Kidney (tissue), 14 donors: ENCODE data around the gene TRIM13. TPM values are rescaled to one million over a fixed set of nuclear protein-coding genes. Genes with fewer than 3 reads are reported as not detected.
A peak's percentile ranks its signal among the peaks of the same experiment; 100 is the strongest.

Experiments used
- DNase-seq, 5 donors: peaks; one replicate each; pipeline ENCODE4 v3.0.0-alpha.2; 2013 to 2020
- FAIRE-seq: peaks from 2 replicates; lab custom pipeline; 2012; peaks lifted over from hg19 to GRCh38; lab: Jason Lieb, UNC
- H3K27ac ChIP-seq, 2 donors: one replicate each; pipeline ENCODE4 v1.7.0; 2013; ENCODE audit warnings: low read depth in 2 of 2, low read length in 2 of 2, inconsistent platforms in 1 of 2
- H3K27me3 ChIP-seq: one replicate; pipeline ENCODE4 v1.7.1; 2013; ENCODE audit warnings: low read length, inconsistent platforms; ENCODE audit not compliant: control insufficient read depth, insufficient read depth
- H3K36me3 ChIP-seq, 3 donors: one replicate each; pipeline versions ENCODE4 v1.7.0 to v1.7.1; 2013; ENCODE audit warnings: low read length in 3 of 3, control low read depth in 1 of 3, inconsistent platforms in 1 of 3; ENCODE audit not compliant: insufficient read depth in 3 of 3, control insufficient read depth in 2 of 3
- H3K4me1 ChIP-seq, 3 donors: one replicate each; pipeline versions ENCODE4 v1.7.0 to v1.7.1; 2013; ENCODE audit warnings: low read length in 3 of 3, inconsistent platforms in 1 of 3, low read depth in 1 of 3; ENCODE audit not compliant: control insufficient read depth in 2 of 3, insufficient read depth in 2 of 3
- H3K4me3 ChIP-seq, 3 donors: one replicate each; pipeline versions ENCODE4 v1.7.0 to v1.8.1; 2013; ENCODE audit warnings: low read length in 3 of 3, control low read depth in 1 of 3, inconsistent platforms in 1 of 3
- H3K9ac ChIP-seq, 3 donors: one replicate each; pipeline versions ENCODE4 v1.7.0 to v1.7.1; 2013; ENCODE audit warnings: low read length in 3 of 3, control low read depth in 1 of 3, inconsistent platforms in 1 of 3
- H3K9me3 ChIP-seq, 3 donors: one replicate each; pipeline versions ENCODE4 v1.7.0 to v1.7.1; 2013; ENCODE audit warnings: low read length in 3 of 3, control low read depth in 1 of 3, inconsistent platforms in 1 of 3; ENCODE audit not compliant: control insufficient read depth in 2 of 3, insufficient read depth in 1 of 3
- CTCF ChIP-seq: IDR thresholded peaks from 3 replicates; pipeline ENCODE4 v1.5.1; 2012; ENCODE audit warnings: mild to moderate bottlenecking, moderate library complexity, borderline replicate concordance; ENCODE audit not compliant: insufficient read depth; ENCODE audit errors: extremely low read depth
- intact Hi-C: fragments of 100-400 bp; cut with DNase I; formaldehyde crosslinking; loops from one replicate; pipeline ENCODE4 v1.11.1; 2022
- polyA plus RNA-seq: library from polyadenylated mRNA; stranded (reverse); fragments of 350-450 nt; fragmentation: Illumina TruSeq; extraction: RNeasy Lipid Tissue Mini Kit (QIAGEN cat#74804); gene quantifications from one replicate; pipeline ENCODE4 v1.2.3, GENCODE V29; 2014; ENCODE audit warnings: low read depth, low replicate concordance; ENCODE audit not compliant: insufficient read depth
- total RNA-seq: library from RNA; stranded (reverse); fragmentation: NEBNext Ultra II Directional; extraction: Animal tissue kit (Norgen Biotek cat#: 25700); gene quantifications from one replicate; pipeline ENCODE4 v1.2.1, GENCODE V29; 2021
- donor health status: control.
- donor health status: control.
- donor health status: control.
- donor health status: control.
- donor health status: control.
- donor health status: DM: yes; HTN: yes; CAD: no.
- donor health status: Normal renal cell carcinoma (clear cell type).

Gene TRIM13
- total and polyA plus RNA-seq, 2 donors from 2014 or later: 28.2 to 29.9 TPM

GRCh38 chr13:49996161-49996915 is 504 bp upstream of the TRIM13 start:
- FAIRE-seq (no peak), DNase-seq (peak; percentile 92 to 98 (median 96))
- H3K9me3 ChIP-seq: no peaks in the 10 kb centered on the region
- peaks cover 3 to 23% (median 11%) of the 10 kb centered on the region in 3 donors for H3K4me1 ChIP-seq
- H3K36me3 ChIP-seq: peaks cover 0 to 9% (median 4%) of the 10 kb centered on the region in 3 donors
- TF ChIP-seq CTCF: no peak
- peak overlapping the region; percentile 51 to 78 (median 77) for H3K4me3 ChIP-seq
- H3K27me3 ChIP-seq: no peaks in the 10 kb centered on the region
- peak overlapping the region; percentile 83 to 86 for H3K27ac ChIP-seq
- intact Hi-C loops: no loop called here
- H3K9ac ChIP-seq: peak overlapping the region in 2 of 3 donors; percentile 43 to 83

- Histone ChIP-seq H3K36me3 (peaks cover 0 to 9% (median 4%) of the 10 kb centered on the region in 3 donors), H3K9ac (peak overlapping the region; percentile 81 to 89 (median 87)), H3K27me3 (no peaks in the 10 kb centered on the region), H3K9me3 (no peaks in the 10 kb centered on the region), H3K27ac (peak overlapping the region; percentile 98 to 99), H3K4me3 (peak overlapping the region; percentile 80 to 90 (median 88)), H3K4me1 (peaks cover 3 to 23% (median 11%) of the 10 kb centered on the region in 3 donors)
- FAIRE-seq (no peak), DNase-seq (peak in 2 of 5 donors; percentile 30 to 39)
- intact Hi-C loops: no loop called here
- no peak for TF ChIP-seq CTCF
Observed at GRCh38 chr13:49997955-49998354, 1.1 kb downstream of the TRIM13 start.

GRCh38 chr13:49998714-49999624 is 2.1 kb downstream of the TRIM13 start:
- intact Hi-C loops: no loop called here
- no peak for FAIRE-seq
- no peak for TF ChIP-seq CTCF
- H3K27me3 ChIP-seq: no peaks in the 10 kb centered on the region
- H3K9ac ChIP-seq: peak overlapping the region in 1 of 3 donors; percentile 81
- no peaks in the 10 kb centered on the region for H3K9me3 ChIP-seq
- H3K4me1 ChIP-seq: peaks cover 3 to 23% (median 11%) of the 10 kb centered on the region in 3 donors
- H3K4me3 ChIP-seq: peak overlapping the region in 2 of 3 donors; percentile 80 to 88
- H3K27ac ChIP-seq: peak overlapping the region in 1 of 2 donors; percentile 58
- no peak for DNase-seq
- H3K36me3 ChIP-seq: peaks cover 0 to 9% (median 4%) of the 10 kb centered on the region in 3 donors
